ENCODE measurements around the gene GEMIN5.

DNA sequence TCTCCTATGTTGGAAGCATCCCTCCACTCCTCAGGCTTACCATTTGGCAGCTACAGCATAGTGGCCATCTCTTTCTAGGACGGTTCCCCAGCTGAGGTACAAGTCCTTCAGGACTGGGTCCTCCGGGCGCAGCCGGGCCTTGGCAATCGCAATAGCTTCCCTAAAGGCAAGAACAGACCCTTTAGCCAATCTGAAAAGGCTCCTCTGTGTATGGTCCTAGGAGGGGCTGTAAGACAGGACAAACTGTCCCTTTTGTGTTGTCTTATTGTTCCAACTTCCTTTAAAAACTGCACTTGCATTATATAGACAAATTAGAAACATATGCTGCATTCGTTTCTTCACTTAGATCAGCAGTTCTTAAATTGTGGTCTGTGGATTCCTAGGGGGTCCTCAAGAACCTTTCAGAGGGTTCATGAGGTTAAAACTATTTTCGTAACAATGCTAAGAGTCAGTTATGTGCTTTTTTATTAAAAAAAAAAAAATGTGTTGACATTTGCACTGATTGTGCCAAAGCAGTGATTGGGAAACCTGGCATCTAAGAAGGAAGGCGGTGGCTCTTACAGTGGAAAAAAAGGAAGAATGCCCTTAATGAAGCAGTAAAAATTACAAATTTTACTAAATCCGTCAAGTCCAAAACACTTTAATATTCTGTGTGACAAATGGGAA lies 38.7 kb downstream of the GEMIN5 start:
- TF ChIP-seq ZKSCAN5 (CRISPR knock-in tag; IDR thresholded peaks at IDR 0.05) = no peak
- TF ChIP-seq, protein P1, sequence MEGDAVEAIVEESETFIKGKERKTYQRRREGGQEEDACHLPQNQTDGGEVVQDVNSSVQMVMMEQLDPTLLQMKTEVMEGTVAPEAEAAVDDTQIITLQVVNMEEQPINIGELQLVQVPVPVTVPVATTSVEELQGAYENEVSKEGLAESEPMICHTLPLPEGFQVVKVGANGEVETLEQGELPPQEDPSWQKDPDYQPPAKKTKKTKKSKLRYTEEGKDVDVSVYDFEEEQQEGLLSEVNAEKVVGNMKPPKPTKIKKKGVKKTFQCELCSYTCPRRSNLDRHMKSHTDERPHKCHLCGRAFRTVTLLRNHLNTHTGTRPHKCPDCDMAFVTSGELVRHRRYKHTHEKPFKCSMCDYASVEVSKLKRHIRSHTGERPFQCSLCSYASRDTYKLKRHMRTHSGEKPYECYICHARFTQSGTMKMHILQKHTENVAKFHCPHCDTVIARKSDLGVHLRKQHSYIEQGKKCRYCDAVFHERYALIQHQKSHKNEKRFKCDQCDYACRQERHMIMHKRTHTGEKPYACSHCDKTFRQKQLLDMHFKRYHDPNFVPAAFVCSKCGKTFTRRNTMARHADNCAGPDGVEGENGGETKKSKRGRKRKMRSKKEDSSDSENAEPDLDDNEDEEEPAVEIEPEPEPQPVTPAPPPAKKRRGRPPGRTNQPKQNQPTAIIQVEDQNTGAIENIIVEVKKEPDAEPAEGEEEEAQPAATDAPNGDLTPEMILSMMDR (CRISPR knock-in tag; IDR thresholded peaks at IDR 0.05) = no peak

Data from HepG2 (cell line).